PC-3 (cell line): ENCODE results near the gene GPR107.

Experiments
- CTCF ChIP-seq: fragments of 300-600 bp; sonication (generic); conservative IDR thresholded peaks from 2 replicates; pipeline ENCODE4 v1.5.1; 2017; ENCODE audit warnings: antibody characterized with exemption, low read depth, mild to moderate bottlenecking, low read length
- EZH2 ChIP-seq: fragments of 300-600 bp; sonication (generic); IDR thresholded peaks from one replicate; pipeline ENCODE4 v1.6.1; 2017; ENCODE audit warnings: antibody characterized with exemption, mild to moderate bottlenecking, low read length; ENCODE audit not compliant: unreplicated experiment
- EZH2phosphoT487 ChIP-seq: fragments of 300-600 bp; sonication (generic); IDR thresholded peaks from 2 replicates; pipeline ENCODE4 v1.6.1; 2018; ENCODE audit warnings: mild to moderate bottlenecking, antibody characterized with exemption, low read length, borderline replicate concordance

- TF ChIP-seq EZH2, result no peak
- no peak for TF ChIP-seq CTCF
- no peak for TF ChIP-seq EZH2phosphoT487
These were observed 105.4 kb downstream of the GPR107 start for GRCh38 chr9:130159057-130159456.
